ENCODE data around the gene ARMH3.

The ARMH3 gene

DNA sequence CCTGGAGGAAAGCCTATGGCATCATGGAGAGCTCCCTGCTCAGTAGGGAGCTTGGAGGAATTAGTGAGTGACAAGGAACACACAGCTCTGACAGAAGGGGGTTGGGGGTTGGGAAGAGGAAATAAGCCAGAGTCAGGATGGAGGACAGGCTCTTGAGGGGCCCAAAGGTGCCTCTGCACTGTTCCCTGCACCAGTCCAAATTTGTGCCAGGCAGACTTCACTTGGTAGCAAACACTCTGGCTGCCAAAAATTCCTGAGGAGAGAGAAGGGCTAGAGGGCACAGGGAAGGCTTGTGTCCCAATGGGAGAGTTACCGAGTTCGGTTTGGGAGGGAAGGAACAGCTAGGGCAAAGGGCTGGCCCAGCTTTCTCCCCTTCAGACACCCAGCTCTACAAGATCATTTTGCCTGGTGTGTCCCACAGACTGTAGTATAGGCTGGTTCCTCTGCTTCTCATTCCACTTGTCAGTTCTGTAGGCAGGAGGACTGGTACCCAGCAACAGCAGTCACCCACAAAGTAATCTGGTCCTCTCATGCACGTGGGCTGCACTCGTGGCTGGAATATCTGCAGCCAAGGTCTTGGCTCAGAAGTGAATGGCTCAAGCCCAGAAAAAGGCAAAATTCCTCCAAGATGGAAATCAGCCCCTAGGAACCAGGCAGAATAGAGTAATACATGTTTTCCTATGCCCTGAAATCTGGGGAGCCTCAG is 204.4 kb downstream of the ARMH3 start:
- DNase-seq: no peak

DNA sequence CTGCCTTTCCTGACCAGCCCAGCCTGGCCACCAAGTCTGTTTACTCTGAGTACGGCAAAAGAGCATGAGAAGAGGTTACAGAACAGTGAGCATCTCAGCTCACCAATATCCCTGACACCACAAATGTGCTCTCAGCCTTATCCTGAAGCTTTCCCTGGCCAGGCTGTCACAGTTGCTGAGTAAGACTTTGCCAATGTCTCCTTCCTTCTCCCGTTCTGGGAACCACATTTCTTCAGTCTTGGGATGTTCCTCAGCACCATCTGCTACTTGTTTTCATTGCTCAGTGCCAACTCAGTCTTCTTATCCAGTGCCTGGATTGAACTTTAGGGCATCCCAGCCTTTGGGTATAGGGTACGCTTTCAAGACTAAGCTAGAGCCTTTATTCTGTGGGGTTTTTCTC is 205.2 kb downstream of the ARMH3 start:
- DNase-seq: no peak

DNA sequence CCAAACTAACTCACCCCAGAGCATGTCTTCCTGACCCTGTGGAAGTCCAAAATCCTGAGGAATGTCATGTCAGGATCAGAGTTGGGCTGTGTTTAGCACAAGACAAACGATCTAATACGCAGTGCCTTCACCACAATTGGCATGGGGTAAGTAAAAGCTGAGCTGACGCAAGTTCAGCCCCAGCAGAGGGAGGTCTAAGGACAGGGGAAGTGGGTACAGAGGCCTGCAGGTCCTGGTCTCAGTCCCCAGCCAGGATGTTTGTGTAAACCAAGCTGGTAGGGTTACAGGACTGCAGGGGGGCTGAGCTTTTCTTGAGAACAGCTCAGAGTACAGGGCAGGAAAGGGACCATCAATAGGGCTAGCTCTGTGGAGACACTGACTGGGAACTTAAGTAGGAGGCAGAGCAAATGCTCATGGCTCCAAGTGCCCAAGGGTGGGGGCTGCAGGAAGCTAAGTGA is 207.1 kb downstream of the ARMH3 start:
- DNase-seq: no peak

DNA sequence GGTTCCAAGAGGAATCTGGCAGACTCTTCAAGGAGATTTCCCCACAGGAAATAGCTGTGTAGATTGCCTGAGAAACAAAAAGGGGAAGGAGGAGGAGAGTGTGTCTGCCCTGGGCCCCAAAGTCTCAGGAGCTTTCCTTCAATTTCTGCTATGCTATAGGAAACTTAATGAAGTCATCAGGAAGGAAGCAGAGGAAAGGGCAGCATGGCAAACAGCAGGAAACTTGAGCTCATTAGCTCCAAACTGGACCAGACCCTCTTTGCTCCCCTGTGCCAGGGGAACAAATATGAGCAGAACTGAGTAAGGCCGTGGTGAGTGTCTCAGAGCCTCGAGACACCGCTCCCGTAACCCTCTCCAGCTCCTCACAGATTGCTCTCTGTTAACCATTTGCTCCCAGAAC is 207.6 kb downstream of the ARMH3 start:
- DNase-seq: no peak

DNA sequence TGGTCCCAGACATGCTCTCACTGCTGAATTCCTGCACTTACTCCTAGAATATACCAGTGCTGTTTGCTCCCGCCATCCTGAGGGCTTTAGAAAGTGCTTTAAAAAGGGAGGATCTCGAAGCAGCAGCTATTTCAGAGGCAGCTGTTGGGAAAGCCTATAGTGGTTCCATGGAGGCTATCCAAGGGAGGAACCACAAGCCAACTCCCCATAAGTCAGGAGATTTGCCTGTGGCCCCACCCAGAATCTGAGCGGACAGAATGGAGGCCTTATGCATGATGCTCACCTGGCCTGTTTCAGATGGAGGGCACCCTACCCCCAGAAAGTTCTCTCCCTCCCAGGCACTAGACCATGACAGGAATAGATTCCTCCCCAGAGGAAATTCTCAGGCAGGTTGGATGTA is 210.1 kb downstream of the ARMH3 start:
- no peak for DNase-seq

DNA sequence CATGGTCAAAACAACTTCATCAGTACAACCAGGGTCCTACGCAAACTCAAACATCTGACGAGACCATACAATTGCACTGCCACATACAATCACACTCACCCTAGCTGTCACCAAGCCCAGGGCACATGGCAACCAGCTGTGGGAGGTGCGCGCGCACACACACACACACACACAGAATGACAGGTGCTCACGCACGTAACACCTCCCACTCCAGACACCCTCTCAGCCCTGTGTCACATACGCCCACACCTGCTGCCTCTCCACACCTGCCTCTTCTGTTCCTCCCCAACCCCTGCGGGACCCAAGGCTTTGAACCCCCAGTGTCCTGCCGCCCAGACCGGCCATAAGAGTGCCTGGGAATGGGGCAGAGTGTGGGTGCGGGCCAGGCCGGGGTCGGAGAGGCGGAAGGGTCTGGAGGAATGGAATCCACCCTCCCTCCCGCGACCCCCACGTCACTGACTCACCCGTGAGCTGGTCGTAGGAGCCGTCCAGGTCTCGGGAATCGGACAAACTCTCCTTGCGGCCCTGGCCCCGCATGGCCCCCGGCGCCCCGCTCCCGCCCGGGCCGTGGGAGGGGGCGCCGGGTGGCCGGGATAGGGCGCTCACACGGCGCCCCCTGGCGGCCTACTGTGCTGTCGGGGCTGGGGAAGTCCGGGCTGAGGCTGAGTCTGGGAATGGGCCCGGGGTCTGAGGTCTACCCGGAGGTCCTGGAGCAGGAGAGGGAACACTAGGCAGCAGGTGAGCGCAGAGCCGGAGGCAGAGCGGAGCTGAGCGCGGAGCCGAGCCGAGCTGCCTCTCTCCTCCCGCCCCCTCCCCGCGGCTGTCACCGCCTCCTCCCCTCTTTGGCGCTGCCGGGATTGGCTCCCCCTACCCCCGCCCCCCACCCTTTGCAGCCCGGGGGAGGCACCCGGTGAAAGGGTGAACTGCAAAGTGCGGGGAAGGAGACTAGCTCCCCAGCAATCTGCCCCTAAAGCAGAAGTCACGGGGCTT is 212.6 kb downstream of the ARMH3 start, which contains the start of gene KCNIP2:
KCNIP2 (minus strand) TSS at position 769 of the 990 bp plus-strand sequence; CDS start at position 537, 232 bp downstream.
- DNase-seq: no peak

DNA sequence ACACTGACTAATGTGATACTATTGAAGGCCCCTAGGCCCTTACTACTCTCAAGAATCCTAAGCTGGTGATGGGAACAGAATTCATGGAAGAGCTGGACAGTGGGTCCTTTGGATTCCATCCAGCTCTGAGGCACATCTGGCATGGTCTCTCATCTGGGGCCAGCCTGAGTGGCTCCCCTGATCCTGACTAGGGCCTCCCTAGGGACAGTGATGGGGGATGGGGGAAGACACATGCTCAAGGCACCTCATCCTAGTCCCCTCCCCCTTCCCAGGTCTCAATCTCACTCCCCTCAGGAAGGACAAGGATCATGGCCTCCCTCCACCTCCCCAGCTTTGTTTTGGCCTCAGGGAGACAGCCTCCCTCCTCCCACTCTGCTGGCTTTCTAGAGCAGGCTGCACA is 214.1 kb downstream of the ARMH3 start:
- DNase-seq: no peak

DNA sequence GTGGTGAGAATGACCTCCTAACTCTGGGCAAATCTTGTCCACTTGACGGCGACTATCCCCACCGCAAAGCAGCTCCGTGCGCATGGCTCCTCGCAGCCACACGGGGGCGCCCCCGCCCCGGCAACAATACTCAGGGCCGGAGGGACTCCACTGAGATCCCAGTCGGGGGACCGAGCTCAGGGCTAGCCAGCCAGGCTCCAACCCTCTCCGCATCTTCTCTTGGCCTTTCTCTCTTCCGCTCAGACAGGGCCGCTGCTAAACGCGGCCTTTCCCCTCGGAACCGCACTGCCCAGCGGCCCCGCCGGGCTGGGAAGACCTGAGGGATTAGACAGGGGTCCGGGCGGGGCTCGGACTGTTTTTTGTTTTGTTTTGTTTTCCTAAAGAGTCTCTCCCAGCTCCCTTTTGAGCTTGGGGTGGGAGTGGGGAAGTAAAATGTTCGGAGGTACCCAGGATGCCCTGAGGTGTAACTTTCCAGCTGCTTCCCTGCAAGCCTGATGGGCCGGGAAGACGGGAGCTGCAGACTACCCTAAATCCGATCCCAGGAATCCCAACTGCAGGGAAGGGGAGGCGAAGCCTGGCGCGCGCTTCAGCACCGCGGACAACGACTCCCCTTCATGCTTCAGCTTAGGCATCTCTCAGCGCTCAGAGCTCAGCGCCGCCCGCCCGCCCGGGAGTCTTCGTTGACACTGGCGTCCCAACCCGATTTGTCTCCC is 215.1 kb downstream of the ARMH3 start:
- DNase-seq: peak; percentile 80

DNA sequence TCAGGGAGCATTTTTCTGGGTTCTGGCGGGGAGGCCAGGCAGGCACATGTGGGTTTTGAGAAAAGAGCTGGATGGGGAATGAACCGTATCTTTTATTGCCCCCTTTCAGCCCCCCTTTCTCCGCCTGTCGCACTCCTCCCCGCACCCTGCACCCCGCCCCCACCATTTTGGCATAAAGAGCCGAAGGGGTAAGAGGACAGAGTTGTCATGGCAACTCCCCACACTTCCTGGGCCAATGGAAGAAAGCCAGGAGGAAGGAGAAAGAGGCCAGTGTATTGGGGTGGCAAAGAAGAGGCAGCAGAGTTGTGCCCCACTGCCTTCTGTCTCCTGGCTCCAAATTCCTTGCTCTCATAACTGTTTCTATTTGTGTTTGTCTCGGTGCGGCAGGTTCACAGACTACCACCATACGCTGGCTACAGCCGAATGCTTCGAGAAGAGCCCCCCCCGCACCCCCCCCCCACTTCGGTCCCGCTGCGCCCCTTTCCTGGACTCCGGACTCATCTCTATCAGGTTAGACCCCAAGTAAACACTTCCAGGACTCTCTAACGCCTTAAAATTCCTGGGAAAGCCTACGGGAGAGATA is 215.8 kb downstream of the ARMH3 start:
- DNase-seq: peak; percentile 57

DNA sequence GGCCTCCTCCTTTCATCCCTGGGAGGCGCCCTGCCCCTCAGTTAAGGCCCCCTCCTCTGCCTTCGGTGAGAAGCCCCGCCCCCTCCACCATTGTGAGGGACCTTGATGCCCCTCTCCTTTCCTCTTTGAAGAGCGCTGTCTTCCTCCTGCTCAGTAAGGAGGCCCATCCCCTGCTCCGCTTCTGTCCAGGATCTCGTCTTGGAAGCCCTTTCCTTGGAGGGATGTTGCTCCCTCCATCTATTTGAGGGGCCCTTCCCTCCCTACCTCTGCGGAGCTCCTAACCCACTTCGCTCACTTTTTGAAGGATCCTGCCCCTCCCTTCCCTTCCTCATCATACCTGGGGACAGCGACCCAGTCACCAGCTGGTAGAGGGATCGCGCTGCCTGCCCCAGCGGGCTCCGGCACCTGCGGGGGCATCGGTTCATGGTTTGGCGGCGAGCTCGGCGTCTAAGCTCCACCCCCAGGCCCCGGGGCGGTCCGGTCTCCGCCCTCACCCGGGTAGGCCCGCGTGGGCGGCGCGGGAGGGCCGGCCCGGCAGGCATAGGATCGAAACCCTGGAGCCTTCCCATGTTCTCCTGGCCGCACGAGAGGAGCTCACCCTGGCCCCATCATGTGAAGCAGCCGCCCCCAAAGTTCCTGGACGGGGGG is 216.4 kb downstream of the ARMH3 start:
- peak; percentile 50 for DNase-seq

DNA sequence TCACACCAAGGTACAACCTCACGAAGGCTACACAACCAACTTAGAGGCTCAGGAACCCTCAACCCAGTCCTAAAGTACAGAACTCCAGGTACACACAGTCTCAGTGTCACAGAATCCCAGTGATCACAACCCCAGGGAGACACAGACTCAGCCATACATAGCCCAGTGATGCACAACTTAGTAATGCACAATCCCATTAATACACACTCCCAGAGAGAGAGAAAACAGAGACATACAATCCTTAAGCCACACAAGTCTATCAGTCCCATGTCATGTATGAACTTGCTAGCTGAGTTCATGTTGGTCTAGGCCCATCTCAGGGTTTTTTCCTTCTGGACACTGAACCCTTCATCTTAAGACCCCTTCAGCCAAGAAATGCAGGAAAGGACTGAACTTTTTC is 217.0 kb downstream of the ARMH3 start:
- DNase-seq: no peak

DNA sequence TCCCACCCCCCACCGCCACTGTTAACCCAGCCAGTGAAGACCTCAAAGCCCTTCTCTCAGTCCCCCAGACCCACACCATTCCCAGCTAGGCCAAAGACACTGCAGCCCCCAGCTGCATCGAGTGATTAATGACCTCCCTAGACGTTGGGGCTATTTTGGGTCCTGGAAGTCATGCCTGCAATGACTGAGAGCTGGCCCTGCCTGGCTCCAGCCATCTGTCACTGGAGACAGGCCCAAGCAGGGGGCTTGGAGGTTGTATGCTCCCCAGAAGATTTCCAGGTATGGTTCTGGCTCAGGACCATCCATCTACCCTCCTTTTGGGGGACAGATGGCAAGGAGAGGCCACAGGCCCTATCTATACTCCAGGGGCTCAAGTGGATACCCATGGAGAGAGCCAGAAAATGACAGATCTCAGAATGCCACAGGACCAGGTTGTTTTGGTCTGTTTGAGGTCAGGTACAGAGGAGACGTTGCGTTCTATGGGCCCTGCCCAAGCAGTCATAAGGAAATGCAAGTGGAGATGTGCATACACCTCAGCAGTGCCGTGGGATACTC is 217.5 kb downstream of the ARMH3 start:
- DNase-seq: no peak

DNA sequence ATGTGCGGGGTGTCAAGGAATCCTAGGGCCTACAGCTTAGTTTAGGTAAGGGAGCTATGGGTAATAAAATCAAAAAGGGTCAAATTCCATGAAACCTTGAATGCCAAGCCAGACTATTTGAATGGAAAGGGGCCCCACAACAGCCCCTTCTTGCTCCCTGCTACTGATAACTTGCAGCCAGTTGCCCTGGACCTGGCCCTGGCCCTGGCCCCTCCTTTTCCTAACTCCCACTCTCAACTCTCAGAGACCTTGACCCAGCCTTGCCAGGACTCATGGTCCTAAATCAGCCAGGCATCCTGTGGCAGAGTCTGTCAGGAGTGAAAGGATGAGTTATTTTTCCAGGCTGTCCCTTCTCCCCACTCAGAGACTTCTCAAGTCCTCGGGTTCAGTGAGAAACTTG is 218.2 kb downstream of the ARMH3 start:
- no peak for DNase-seq

DNA sequence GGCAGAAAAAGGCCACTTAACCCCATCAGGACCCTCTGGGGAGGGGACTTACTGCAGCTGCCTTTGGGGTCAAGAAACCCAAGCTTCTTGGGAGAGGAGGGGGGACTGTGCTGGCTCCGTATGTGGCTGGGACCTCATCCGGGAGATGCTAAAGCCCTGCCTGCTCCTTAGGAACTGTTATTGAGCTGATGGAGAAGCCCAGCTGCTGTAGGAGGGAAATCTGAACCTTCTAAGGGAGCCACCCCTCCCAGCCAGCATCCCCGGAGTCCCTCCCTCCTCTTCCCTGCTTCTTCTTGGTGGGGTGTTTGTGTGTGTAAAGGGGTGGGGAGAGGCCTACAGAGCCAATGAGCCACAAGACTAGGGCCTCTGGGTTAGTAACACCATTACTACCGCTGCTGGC is 220.6 kb downstream of the ARMH3 start:
- DNase-seq: no peak

DNA sequence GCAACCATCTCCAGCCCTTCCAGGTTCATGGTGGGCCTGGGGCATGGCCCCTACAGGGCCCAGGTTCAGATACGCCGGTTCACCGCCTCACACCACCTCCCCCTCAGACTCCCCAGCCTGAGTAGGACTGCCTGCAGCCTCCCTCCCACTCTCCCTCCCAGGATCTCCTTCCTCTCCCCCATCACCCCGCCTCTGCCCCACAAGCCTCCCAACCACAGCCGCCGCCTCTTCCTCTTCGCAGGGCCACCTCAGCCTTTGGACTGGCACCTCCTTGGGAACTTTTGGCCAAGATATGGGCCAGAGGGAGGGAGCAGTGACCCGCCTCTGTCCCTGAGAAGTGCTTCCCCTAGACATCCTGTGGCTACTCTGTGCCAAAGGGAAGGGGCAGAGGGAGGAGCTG is 221.6 kb downstream of the ARMH3 start:
- peak; percentile 63 for DNase-seq

DNA sequence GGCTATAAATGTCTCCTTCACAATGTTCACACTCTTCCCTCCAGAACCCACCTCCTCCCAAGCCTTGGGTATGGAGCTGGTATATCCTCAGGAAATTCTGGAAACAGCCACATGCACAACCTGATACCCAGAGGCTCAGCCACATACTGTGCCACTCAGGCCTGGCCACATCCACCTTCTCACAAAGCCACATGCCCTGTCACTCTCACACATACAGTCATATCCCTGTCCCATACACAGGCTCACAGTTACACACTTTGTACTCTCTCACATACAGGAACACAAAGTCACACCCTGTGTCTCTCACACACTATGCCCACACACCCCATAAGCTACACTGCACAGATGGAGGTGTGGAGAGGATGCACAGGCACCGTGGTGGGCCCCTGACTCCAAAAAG is 222.5 kb downstream of the ARMH3 start:
- DNase-seq: no peak

DNA sequence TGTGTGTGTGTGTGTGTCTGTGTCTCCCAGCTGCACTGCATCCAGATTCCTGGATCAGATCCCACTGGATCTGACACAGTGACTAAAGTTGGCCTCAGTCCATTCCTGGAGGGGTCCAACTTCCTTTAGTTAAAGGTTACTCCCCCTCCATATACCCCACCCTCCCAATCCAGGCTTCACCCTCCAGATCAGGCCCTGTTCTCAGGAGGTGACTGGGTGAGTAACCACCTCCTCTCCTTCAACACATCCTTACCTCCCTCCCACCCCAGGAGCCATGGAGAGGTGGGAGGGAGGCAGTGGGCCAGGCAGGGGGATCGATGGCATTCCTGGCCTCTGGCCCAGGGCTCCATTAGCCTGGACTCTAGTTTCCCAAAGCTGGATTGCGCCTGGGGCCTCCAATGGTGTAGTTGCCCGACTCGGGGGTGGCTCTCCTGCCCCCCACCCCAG is 223.6 kb downstream of the ARMH3 start:
- DNase-seq: no peak

DNA sequence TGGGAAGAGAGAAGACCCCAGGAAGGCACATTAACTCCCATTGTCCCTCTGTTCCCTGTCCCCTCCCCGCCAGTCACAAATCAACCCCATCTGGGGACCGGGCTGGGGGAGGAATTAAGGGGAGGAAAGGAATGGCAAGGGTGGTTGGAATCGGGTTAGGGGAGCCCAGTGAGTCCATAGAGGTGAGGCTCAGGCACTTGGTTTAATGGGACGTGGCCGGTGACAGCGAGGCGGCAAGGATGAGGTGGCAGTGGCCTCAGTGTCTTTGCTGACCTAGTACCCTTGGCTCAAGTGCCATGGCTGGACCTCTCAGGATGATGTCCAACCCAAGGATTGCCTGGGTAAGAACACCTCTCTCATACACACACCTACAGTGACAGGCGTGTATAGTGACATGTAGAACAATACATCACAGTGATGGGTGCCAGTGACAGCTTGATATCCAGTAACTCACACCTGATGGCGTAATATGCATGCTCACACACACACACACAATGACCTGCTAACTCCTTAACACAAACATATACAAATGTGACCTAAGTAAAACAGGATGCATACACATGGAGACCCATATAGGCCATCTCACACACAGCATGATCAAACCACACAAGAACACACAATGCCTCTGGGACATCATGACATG is 224.7 kb downstream of the ARMH3 start:
- no peak for DNase-seq

DNA sequence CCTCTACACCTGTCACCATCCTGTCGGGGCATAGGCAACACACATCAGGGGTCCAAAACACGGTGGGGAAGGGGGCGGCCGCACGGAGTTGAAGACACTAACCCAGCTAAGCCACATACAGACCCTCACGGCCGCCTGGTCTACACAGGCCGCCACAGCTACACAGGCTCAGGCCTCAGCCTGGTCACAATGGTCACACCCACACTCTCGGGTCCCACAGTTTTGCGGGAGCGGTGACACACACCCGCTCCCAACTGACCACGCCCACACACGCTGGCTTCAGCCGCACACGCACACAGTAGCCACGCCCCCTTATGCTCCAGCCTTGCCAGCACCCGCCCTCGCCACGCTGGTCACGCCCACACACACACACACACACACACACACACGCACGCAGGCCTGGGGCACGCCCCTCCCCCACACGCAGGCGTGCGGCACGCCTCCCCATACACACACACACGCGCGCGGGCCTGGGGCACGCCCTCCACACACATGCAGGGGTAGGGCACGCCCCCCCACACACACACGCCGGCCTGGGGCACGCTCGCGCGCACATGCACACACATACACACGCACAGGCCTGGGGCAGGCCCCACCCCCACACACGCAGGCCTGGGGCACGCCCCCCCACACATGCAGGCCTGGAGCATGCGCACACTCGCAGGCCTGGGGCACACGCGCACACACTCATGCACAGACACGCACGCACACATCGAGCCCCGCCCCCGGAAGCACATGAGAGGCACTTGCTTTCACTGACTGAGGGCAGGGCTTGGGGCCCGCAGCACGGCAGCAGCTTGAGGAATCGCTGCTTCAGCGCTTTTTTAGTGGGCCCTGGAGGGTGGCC is 225.4 kb downstream of the ARMH3 start:
- DNase-seq: peak; percentile 94

DNA sequence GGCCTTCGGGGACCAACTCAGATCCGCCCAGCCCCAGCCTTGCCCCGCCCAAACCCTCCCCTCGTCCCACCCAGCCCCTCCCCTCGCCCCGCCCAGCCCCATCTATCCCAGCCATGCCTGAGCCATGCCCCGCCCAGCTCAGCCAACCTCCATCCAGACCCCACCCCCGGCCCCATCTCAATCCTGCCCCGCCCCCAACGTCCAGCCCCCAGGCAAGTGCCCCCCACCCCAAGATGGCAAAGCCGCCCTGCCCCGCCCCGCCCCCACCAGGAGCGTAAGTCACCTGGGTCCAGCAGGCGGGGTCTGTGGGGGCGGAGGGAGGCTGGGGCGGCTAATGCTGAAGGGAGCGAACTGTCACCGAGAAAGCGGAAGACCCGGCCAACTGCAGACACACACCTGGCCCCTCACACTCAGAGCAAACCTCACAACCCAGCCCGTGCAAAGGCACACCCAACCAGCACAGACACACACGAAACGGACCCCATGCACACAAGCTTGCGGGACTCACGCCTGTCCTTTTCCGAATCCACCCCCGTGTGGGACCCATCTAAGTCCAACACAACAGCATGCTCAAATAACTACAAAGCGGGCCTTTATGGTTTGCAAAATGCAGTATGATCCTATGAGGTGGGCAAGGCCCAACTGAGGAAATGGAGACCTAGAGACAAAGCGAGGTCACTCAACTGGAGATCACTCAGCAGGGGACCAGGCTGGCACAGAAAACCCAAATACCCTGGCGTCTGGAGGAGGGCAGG is 226.2 kb downstream of the ARMH3 start:
- DNase-seq: peak; percentile 58

All from hematopoietic multipotent progenitor cell treated with erythropoietin and hydrocortisone succinate and interleukin-3 and kit ligand, for 8 days (in vitro differentiated cells).